Neutrophil (primary cell): ENCODE measurements around the gene ACSM2A.
"Not testable (repeated sequence)": the region's sequence is repeated elsewhere in the genome, so short reads cannot be mapped to it uniquely, and the experiment has no call there.

ENCODE experiments used
- H3K27ac ChIP-seq: fragments of 200-600 bp; sonication (generic); 2 replicates; pipeline ENCODE4 v1.5.1; 2016; ENCODE audit warnings: mild to moderate bottlenecking, moderate library complexity
- H3K27me3 ChIP-seq: fragments of 200-600 bp; sonication (generic); 2 replicates; pipeline ENCODE4 v1.6.0; 2016; ENCODE audit warnings: mild to moderate bottlenecking
- H3K36me3 ChIP-seq: fragments of 200-600 bp; sonication (generic); 2 replicates; pipeline ENCODE4 v1.5.1; 2017
- H3K4me1 ChIP-seq, 2 experiments: fragments of 200-600 bp in 1 of 2; sonication (generic) in 1 of 2; 1 replicate in 1 of 2; 2 replicates in 1 of 2; pipeline versions ENCODE4 v1.5.1 to v1.6.1; 2013 to 2016; ENCODE audit warnings: low read depth in 1 of 2, low read length in 1 of 2, mild to moderate bottlenecking in 1 of 2, moderate library complexity in 1 of 2; ENCODE audit not compliant: control insufficient read depth in 1 of 2, insufficient read depth in 1 of 2
- H3K4me3 ChIP-seq, 2 experiments: fragments of 200-600 bp in 1 of 2; sonication (generic) in 1 of 2; 1 replicate in 1 of 2; 2 replicates in 1 of 2; pipeline ENCODE4 v1.5.1; 2013 to 2016; ENCODE audit warnings: low read depth in 1 of 2, low read length in 1 of 2, mild to moderate bottlenecking in 1 of 2, moderate library complexity in 1 of 2
- H3K9me3 ChIP-seq: fragments of 200-600 bp; sonication (generic); 2 replicates; pipeline ENCODE4 v1.5.1; 2016
- CTCF ChIP-seq: fragments of 200-600 bp; sonication (generic); IDR thresholded peaks from 2 replicates; pipeline ENCODE4 v1.5.1; 2016; ENCODE audit warnings: antibody characterized with exemption

ACSM2A gene

DNA sequence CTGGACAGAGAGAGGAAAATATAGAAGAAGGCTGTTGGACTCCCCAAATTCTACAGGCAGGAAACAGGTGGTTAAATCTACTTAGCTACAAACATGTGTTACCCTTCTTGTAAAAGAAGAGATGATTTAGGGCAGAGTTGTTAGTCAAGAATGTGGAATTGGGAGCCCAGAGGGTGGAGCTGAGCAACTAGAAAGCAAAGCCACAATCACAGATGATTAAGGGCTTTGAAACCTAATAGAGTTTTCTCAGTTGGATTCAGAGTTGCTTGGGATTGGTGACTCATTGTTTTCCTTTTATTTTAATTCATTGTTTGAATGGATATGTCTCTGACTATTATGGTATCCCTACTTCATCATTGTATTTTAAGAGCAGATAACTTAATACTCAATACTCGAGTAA, 35.8 kb upstream of the ACSM2A start:
- Histone ChIP-seq H3K9me3 (no peaks in the 10 kb centered on the region), H3K27ac (no peak overlapping the region), H3K27me3 (peaks cover 7% of the 10 kb centered on the region), H3K4me3 (no peak overlapping the region), H3K4me1 (no peaks in the 10 kb centered on the region), H3K36me3 (no peaks in the 10 kb centered on the region)
- no peak for TF ChIP-seq CTCF

- not testable (repeated sequence) for H3K4me1 ChIP-seq, H3K27me3 ChIP-seq, H3K36me3 ChIP-seq, H3K4me3 ChIP-seq, H3K9me3 ChIP-seq, H3K27ac ChIP-seq
Observed at GRCh38 chr16:20419093-20419492, 32.2 kb upstream of the ACSM2A start.

DNA sequence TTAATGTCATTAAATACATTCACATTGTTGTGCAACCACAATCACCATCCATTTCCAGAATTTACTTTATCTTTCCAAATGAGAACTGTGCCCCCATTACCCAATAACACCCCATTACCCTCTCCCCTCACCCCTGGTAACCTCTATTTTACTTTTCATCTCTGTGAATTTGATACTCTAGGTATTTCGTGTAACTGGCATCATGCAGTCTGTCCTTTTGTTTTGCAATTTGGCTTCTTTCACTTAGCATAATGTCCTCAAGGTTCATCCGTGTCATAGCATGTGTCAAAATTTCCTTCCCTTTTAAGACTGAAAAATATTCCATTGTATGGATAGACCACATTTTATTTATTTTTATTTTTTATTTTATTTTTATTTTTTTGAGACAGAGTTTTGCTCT, 29.6 kb upstream of the ACSM2A start:
- not testable (repeated sequence) for H3K4me1 ChIP-seq, H3K36me3 ChIP-seq, H3K27me3 ChIP-seq, H3K4me3 ChIP-seq, H3K27ac ChIP-seq, H3K9me3 ChIP-seq

DNA sequence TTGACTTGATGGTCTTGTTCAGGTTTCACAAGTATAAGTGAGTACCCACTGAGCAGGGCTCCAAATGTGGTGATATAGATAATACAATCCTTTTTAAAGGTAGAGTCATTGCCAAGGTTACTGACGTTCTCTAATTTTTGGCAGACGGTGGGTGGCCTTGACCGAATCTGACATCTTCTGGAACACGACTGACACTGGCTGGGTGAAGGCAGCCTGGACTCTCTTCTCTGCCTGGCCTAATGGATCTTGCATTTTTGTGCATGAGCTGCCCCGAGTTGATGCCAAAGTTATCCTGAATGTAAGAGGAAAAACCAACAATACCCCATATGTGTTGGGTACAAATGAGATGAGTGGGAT, 27.6 kb upstream of the ACSM2A start:
- H3K9me3 ChIP-seq, H3K36me3 ChIP-seq, H3K27ac ChIP-seq, H3K4me1 ChIP-seq, H3K4me3 ChIP-seq, H3K27me3 ChIP-seq: not testable (repeated sequence)

DNA sequence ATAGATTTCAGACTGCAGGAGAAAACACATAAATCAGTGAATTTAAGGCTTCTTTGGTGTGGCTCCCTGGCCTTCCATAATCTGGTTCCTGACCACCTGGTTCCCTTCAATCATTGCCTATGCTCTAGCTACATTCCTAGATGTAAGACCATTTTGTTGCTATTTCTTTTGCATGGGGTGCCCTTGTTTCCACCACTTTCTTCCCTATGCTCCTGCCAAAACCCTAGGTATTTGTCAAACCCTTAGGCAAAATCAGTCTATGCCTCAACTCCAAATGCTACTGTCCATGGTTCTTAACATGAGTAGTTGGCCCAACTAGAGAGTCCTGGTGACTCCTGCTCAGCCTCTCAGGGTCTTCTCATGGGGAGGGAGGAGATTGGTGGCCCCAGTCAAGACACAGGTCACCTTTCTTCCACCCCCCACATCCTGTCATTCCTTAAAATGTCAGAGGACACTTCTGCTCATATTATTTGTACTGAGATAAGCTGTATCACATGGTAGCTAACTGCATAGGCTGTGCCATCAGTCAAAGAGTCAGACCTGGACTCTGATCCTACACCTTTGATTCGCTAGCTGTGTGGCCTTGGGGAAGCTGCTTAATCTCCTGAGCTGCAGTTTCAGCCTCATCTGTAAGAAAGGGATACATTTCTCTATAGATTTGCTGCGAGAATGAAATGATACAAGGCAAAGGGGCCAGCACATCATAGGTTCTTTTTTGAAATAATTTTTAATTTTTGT, 27.0 kb upstream of the ACSM2A start:
- no peaks in the 10 kb centered on the region for H3K27me3 ChIP-seq

GRCh38 chr16:20427401-20427797, 23.9 kb upstream of the ACSM2A start:
- not testable (repeated sequence) for H3K4me3 ChIP-seq, H3K4me1 ChIP-seq, H3K27ac ChIP-seq, H3K9me3 ChIP-seq, H3K36me3 ChIP-seq, H3K27me3 ChIP-seq

More for the DNA sequence above, 27.0 kb upstream of the ACSM2A start:
- Histone ChIP-seq H3K27ac (no peak overlapping the region), H3K9me3 (no peaks in the 10 kb centered on the region), H3K36me3 (no peaks in the 10 kb centered on the region), H3K4me3 (no peak overlapping the region), H3K4me1 (no peaks in the 10 kb centered on the region)
- TF ChIP-seq CTCF: no peak

GRCh38 chr16:20429499-20429898, 21.8 kb upstream of the ACSM2A start:
- H3K4me3 ChIP-seq, H3K4me1 ChIP-seq, H3K27ac ChIP-seq, H3K9me3 ChIP-seq, H3K27me3 ChIP-seq, H3K36me3 ChIP-seq: not testable (repeated sequence)

- not testable (repeated sequence) for H3K4me3 ChIP-seq, H3K9me3 ChIP-seq, H3K36me3 ChIP-seq, H3K27me3 ChIP-seq, H3K4me1 ChIP-seq, H3K27ac ChIP-seq
Observed at GRCh38 chr16:20430480-20430879, 20.8 kb upstream of the ACSM2A start.

- H3K27ac ChIP-seq: no peak overlapping the region
- TF ChIP-seq CTCF: no peak
- no peaks in the 10 kb centered on the region for H3K4me1 ChIP-seq
- H3K36me3 ChIP-seq: no peaks in the 10 kb centered on the region
- no peaks in the 10 kb centered on the region for H3K27me3 ChIP-seq
- no peaks in the 10 kb centered on the region for H3K9me3 ChIP-seq
- H3K4me3 ChIP-seq: no peak overlapping the region
Observed at GRCh38 chr16:20430948-20431347, 20.4 kb upstream of the ACSM2A start.

GRCh38 chr16:20438950-20439349, 12.4 kb upstream of the ACSM2A start:
- not testable (repeated sequence) for H3K36me3 ChIP-seq, H3K4me3 ChIP-seq, H3K4me1 ChIP-seq, H3K27ac ChIP-seq, H3K27me3 ChIP-seq, H3K9me3 ChIP-seq

GRCh38 chr16:20439820-20440231, 11.5 kb upstream of the ACSM2A start:
- not testable (repeated sequence) for H3K4me1 ChIP-seq, H3K27ac ChIP-seq, H3K27me3 ChIP-seq

More at GRCh38 chr16:20439820-20440231, 11.5 kb upstream of the ACSM2A start:
- H3K9me3 ChIP-seq, H3K36me3 ChIP-seq, H3K4me3 ChIP-seq: not testable (repeated sequence)
